ENCODE data around the gene ADD3.

Gene ADD3, protein sequence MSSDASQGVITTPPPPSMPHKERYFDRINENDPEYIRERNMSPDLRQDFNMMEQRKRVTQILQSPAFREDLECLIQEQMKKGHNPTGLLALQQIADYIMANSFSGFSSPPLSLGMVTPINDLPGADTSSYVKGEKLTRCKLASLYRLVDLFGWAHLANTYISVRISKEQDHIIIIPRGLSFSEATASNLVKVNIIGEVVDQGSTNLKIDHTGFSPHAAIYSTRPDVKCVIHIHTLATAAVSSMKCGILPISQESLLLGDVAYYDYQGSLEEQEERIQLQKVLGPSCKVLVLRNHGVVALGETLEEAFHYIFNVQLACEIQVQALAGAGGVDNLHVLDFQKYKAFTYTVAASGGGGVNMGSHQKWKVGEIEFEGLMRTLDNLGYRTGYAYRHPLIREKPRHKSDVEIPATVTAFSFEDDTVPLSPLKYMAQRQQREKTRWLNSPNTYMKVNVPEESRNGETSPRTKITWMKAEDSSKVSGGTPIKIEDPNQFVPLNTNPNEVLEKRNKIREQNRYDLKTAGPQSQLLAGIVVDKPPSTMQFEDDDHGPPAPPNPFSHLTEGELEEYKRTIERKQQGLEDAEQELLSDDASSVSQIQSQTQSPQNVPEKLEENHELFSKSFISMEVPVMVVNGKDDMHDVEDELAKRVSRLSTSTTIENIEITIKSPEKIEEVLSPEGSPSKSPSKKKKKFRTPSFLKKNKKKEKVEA

GRCh38 chr10:110007701-110008517 lies at the start of gene ADD3:
ADD3 (plus strand) TSS chr10:110007984; CDS start chr10:110100654, 92,670 bp downstream.
- DNase-seq: peak; percentile 87

DNA sequence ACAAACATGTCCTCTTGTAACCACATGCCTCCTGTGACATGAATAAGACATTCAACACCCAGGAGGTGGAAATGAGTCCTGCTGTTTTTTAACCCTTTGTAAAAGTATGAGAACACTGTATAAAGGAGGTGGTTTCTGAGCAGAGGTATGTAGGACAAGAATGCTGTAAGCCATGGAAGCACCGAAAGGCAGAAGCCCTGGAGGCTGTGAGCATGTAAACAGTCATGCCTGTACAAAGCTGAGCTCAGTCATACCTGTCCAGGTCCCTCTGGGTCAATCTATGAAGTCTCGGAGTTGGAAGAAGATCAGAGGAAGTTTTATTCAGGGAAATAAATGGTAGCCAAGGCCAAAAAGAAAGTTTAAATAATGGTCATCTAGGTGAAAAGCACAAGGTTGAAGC lies 49.7 kb upstream of the ADD3 start:
- peak; percentile 26 for DNase-seq

GRCh38 chr10:109959259-109960145 lies 48.3 kb upstream of the ADD3 start:
- peak; percentile 27 for DNase-seq

DNA sequence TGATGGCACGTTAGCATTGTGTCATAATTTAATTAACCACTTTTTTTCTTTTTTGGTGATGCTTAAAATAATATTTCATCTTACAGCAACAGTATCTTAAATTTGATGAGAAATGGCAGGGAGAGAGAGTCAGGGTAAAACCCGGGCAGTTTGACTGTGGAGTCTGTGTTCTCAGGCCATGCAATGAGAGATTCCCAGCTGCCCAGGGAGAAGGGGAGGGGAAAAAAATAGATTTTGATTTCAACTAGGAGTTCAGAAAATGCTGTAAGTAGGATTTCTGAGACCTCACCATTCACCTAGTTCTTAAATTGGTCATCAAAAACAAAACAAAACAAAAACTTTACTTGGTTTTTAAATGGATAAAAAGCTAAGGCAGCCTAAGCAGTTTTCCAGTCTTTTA lies 47.1 kb upstream of the ADD3 start:
- no peak for DNase-seq

DNA sequence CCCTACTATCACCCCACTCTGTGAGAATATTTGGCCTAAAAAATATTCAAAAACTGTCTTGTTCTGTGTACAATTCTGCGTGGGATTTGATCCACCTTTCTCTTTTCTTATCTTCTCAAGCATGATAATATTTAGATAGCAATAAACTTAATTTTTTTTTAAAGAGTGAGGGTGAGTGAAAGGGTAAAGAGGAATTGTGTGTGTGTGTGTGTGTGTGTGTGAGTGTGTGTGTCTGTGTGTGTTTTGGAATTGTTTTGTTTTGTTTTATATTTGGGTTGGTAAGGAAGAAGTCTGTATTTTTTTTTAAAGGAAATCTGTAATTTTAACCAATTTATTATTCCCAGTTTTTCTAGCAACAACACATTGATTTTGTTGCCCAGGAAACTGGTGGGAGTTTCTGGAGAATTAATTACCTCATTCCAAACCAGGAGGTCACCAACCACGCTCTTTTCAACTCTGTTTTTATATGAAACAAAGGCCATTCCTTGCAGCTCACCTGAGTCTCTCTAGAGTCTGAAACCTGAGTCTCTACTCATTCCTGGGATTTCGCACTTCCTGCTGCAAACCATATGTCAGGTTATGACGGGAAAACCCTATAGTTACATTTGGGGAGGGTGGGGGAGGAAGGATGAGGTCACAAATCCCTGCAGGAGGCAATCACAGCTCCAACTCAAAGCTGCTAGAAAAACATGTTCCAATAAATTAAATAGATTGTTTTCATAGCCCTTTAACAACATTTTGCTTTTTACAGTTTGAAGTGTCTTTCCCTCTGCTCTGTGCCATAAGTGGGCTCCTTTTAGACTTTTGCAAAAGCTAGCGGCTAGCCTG lies 46.4 kb upstream of the ADD3 start:
- peak; percentile 91 for DNase-seq

GRCh38 chr10:109962247-109962646 lies 45.5 kb upstream of the ADD3 start:
- peak; percentile 42 for DNase-seq

GRCh38 chr10:109963439-109963838 lies 44.3 kb upstream of the ADD3 start:
- DNase-seq: peak; percentile 49

DNA sequence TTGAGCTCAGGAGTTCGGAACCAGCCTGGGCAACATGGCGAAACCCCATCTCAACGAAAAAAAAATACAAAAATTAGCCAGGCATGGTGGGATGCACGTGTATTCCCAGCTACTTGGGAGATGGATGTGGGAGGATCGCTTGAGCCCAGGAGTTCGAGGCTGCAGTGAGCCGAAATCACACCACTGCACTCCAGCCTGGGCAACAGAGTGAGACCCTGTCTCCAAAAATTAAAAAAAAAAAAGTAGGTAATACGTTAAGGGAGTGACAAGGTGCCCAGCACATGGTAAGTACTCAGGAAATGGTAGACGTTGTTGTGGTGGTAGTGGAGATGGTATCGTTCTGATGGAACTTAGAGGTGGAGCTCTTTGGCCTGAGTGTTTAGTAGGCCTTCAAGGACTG lies 43.5 kb upstream of the ADD3 start:
- DNase-seq: no peak

DNA sequence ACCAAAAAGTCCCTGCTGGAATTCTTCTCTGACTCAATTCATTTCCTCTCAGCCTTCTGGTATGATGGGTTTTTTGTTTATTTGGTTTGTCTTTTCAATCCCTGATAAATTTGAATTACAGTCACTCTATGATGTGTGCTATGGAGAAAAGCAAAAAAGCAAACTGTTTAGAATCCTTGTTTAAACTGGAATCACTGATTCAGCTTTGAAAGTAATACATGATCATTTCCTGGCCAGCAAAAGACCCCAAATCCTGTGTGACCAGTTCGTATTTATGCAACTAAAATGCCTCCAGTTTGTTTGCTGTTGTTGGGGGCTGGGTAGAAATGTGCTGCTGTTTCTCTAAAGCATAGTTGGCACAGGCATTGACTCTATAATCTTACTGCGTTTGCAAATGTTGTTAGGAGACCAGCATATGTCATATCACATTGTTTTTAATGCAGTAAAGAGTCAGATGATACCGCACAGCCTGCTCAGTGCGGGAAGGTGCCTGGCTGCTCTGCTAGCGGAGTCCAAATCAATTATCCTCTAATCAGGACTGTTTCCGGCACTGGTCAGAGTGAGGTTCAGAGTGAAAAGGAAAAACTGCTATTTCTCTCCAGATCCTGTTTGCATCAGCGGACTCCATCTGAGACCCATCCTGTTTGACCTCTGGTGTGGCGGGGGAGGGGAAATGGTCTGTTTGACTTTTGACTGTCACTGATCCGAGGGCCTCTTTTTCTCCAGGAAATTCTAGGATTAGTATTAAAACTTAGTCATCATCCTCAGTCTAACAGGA lies 40.6 kb upstream of the ADD3 start:
- peak; percentile 60 for DNase-seq

GRCh38 chr10:109967739-109968088 lies 40.1 kb upstream of the ADD3 start:
- no peak for DNase-seq

DNA sequence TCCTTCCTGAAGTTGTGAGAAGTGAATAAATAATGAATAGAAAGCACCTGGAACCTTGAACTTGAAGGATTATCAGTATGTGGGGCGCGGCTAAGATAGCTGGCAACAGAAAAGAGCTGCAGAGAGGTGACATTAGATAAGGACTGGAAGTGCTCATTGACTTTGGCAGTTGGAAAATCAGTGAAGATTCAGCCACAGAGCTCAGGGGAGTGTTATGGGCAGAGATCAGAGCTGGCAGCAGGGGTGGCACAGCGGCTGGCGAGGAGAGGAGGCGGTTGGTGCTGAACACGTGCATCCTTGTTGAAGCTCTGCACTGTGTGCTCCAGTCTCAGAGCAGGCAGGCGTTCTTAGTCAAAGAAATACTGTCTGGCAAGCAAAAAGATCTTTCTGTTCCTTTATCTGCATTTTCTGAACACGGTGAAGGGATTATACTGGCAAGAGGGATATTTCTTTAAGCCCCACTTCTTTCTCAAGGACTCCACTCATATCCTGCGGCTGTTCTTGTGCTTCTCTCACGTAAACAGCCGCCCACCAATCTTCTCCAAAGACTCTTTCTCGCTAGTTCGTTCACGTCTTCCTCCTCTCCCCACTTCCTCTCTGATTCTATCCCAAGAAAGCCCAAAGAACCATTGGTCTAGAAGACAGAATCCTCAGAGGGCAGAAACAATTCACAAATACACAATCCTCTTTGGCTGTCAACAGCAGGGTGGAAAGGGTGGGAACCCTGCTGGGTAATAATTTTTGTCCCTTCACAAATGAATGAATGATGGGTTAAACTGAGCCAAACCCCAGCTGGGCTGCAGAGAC lies 38.6 kb upstream of the ADD3 start:
- DNase-seq: no peak

GRCh38 chr10:109969760-109970346 lies 37.9 kb upstream of the ADD3 start:
- DNase-seq: no peak

GRCh38 chr10:109971634-109972033 lies 36.1 kb upstream of the ADD3 start:
- no peak for DNase-seq

DNA sequence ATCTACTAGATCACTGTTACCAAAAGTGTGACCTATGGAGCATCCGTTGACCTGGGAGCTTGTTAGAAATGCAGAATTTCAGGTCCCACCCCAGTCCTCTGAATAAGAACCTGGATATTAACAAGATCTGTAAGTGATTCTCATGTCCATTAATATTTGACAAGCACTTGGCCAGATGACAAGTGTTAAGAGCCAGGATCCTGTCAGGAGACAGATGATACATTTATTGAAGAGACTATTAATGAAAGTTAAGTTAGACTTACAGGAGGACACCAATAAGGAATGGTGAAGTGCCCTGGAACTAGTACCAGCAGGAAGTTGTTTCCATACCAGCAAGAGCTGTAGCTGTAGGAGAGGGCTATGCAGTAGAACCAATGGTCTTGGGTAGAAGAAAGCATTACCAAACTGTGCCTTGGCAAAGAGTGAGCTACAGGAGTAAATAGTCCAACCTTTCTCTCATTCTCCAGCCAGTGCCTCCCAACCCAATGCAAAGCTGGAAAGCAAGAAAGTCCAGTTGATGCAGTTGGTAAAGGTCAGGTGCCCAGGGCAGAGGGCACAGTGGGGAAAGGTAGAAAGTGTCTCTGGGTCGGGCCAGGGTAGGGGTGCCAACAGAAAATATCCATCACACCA lies 35.3 kb upstream of the ADD3 start:
- no peak for DNase-seq

DNA sequence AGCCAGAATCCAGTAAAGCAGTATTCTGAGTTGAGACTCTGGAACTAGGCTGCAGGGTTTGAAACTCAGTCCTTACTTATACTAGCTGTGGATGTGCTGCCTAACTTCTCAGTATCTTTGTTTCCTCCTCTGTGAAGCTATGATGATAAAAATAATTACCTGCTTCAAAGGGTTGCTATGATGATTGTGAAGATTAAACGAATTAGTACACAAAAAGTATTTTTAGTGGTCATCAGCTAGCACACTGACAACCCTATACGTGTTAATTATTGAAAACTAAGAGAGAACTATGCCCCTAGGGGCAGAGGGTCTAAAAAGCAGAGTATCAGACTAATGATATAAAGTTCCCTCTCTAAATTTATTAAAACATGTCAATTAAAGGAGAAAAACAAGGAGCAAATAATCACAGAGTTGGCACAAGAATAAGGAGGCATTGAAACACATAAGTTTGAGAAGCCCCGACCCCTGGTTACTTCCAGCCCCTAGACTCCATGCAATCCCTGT lies 34.4 kb upstream of the ADD3 start:
- no peak for DNase-seq

- peak; percentile 34 for DNase-seq
These were observed 33.1 kb upstream of the ADD3 start for GRCh38 chr10:109974504-109975191.

GRCh38 chr10:109975244-109976190 lies 32.3 kb upstream of the ADD3 start:
- no peak for DNase-seq

Measured in NCI-H2171 treated with DMSO at 0.1 percent for 48 hours (cell line).